GM12878 (cell line): ENCODE data around the gene BACE1-AS. TPM values are rescaled to one million over a fixed set of nuclear protein-coding genes. Genes with fewer than 3 reads are reported as not detected.

Experiments used
- ATAC-seq: fragments of 200-7000 bp; cut with Tn5 transposase; 3 replicates; pipeline ENCODE4 v1.9.1; 2020; ENCODE audit warnings: mild to moderate bottlenecking, moderate library complexity
- BruUV-seq: library from RNA; stranded (reverse); fragments of 400-500 nt; replicated peaks from 2 replicates; lab custom pipeline; 2021; lab: Mats Ljungman, UMichigan
- CTCF ChIA-PET: fragments of 300-600 bp; sonication (Branson Sonifier 250); formaldehyde crosslinking; extraction: SDS; loops from one replicate; lab custom pipeline; 2021; ENCODE audit warnings: inconsistent platforms; lab: Yijun Ruan, JAX
- POLR2A ChIA-PET: fragments of 350-600 bp; formaldehyde crosslinking; extraction: SDS; loops from one replicate; lab custom pipeline; 2021; ENCODE audit warnings: inconsistent platforms; lab: Charles Lee
- RAD21 ChIA-PET: fragments of 300-600 bp; sonication (Branson Sonifier 250); formaldehyde crosslinking; loops from one replicate; lab custom pipeline; 2023; ENCODE audit warnings: antibody characterized with exemption; ENCODE audit not compliant: unreplicated experiment; lab: Charles Lee
- SMC1A ChIA-PET: fragments of 300-600 bp; sonication (Branson Sonifier 250); formaldehyde crosslinking; loops from one replicate; lab custom pipeline; 2023; ENCODE audit not compliant: unreplicated experiment, uncharacterized antibody; lab: Charles Lee
- DNase-seq: peaks from one replicate; pipeline ENCODE4 v3.0.0-alpha.2; 2011; ENCODE audit warnings: low read depth, low spot score
- FAIRE-seq: peaks from 3 replicates; lab custom pipeline; 2011; peaks lifted over from hg19 to GRCh38; lab: Jason Lieb, UNC
- H2AFZ ChIP-seq: 2 replicates; pipeline ENCODE4 v1.6.0; 2011; ENCODE audit warnings: low read depth, low read length, control low read depth; ENCODE audit not compliant: control insufficient read depth
- H3K27ac ChIP-seq: 2 replicates; pipeline ENCODE4 v1.5.1; 2011; ENCODE audit warnings: control low read depth; ENCODE audit not compliant: control insufficient read depth, insufficient read depth
- H3K27me3 ChIP-seq, 2 experiments: replicated peaks in 1 of 2; 2 replicates each; pipeline versions ENCODE4 v1.6.0 to v1.6.1; 2011; ENCODE audit warnings: low read length in 1 of 2; ENCODE audit not compliant: control insufficient read depth in 2 of 2, insufficient read depth in 2 of 2
- H3K36me3 ChIP-seq, 2 experiments: 2 replicates each; pipeline ENCODE4 v1.5.1; 2011; ENCODE audit warnings: low read length in 1 of 2; ENCODE audit not compliant: control insufficient read depth in 2 of 2, insufficient read depth in 2 of 2
- H3K4me1 ChIP-seq: 2 replicates; pipeline ENCODE4 v1.6.1; 2011; ENCODE audit warnings: mild to moderate bottlenecking, low read length, moderate library complexity, mixed read lengths; ENCODE audit not compliant: control insufficient read depth, insufficient read depth
- H3K4me2 ChIP-seq: 2 replicates; pipeline ENCODE4 v1.6.0; 2011; ENCODE audit warnings: control low read depth; ENCODE audit not compliant: control insufficient read depth, insufficient read depth
- H3K4me3 ChIP-seq: fragments of 200-600 bp; sonication (generic); 2 replicates; pipeline ENCODE4 v1.5.1; 2016
- H3K79me2 ChIP-seq: 2 replicates; pipeline ENCODE4 v1.6.0; 2011; ENCODE audit warnings: low read length; ENCODE audit not compliant: control insufficient read depth, insufficient read depth
- H3K9ac ChIP-seq: 2 replicates; pipeline ENCODE4 v1.8.0; 2011; ENCODE audit warnings: low read length, control low read depth, mixed read lengths; ENCODE audit not compliant: control insufficient read depth, insufficient read depth
- H3K9me3 ChIP-seq: replicated peaks from 3 replicates; pipeline ENCODE4 v1.5.1; 2011; ENCODE audit warnings: mild to moderate bottlenecking, low read length; ENCODE audit not compliant: control insufficient read depth, insufficient read depth
- H4K20me1 ChIP-seq: 2 replicates; pipeline ENCODE4 v1.6.0; 2011; ENCODE audit not compliant: control insufficient read depth, insufficient read depth
- CEBPB ChIP-seq, 2 experiments: fragments of 150-350 bp in 1 of 2; IDR thresholded peaks; 2 replicates each; pipeline ENCODE4 v1.6.1; 2012 to 2014; ENCODE audit warnings: low read depth in 2 of 2, low read length in 2 of 2, borderline replicate concordance in 1 of 2, inconsistent platforms in 1 of 2
- CREM ChIP-seq: IDR thresholded peaks from 2 replicates; pipeline ENCODE4 v1.6.1; 2014; ENCODE audit warnings: antibody characterized with exemption, low read depth
- DPF2 ChIP-seq: fragments of 450-650 bp; IDR thresholded peaks from 2 replicates; pipeline ENCODE4 v1.6.1; 2017; ENCODE audit warnings: mild to moderate bottlenecking
- SPI1 ChIP-seq: IDR thresholded peaks from 2 replicates; pipeline ENCODE4 v1.6.1; 2011; ENCODE audit warnings: low read depth, mild to moderate bottlenecking, low read length, moderate library complexity, borderline replicate concordance; ENCODE audit not compliant: insufficient read depth
- WGBS: methylation state at CpG from one replicate; pipeline ENCODE4 v1.1.6; 2016; ENCODE audit warnings: low lambda C conversion rate; ENCODE audit not compliant: insufficient replicate concordance, insufficient coverage; ENCODE audit errors: missing lambda C conversion rate; 5-methylcytosine and 5-hydroxymethylcytosine counted together
- in situ Hi-C: fragments of 300-500 bp; cut with MboI; formaldehyde crosslinking; loops from 9 replicates; pipeline ENCODE4 v1.14.3; 2018; ENCODE audit warnings: mixed read lengths
- intact Hi-C: fragments of 100-400 bp; cut with micrococcal nuclease; formaldehyde crosslinking; loops from one replicate; pipeline ENCODE4 v1.14.2; 2022; ENCODE audit not compliant: unreplicated experiment
- polyA plus RNA-seq, 11 experiments: library from polyadenylated mRNA; depleted of rRNA in 4 of 11; unstranded in 6 of 11; stranded (reverse) in 5 of 11; fragments of >200 nt; fragmentation: Nextera tagmentation in 4 of 11; fragmentation: Illumina TruSeq in 1 of 11; extraction: Ambion mirVana in 4 of 11; extraction: Trizol in 1 of 11; gene quantifications; 1 replicate in 1 of 11; 2 replicates in 10 of 11; pipeline versions ENCODE4 v1.2.1 to v1.2.3, GENCODE V29; 2011 to 2016; ENCODE audit warnings: inconsistent platforms in 2 of 11, missing spikeins in 2 of 11, low read depth in 1 of 11
- total RNA-seq, 4 experiments: library from RNA; depleted of rRNA in 3 of 4; stranded (reverse); fragments of >200 nt in 3 of 4; fragmentation: Illumina TruSeq in 1 of 4; extraction: Trizol in 1 of 4; gene quantifications; 2 replicates each; pipeline versions ENCODE4 v1.2.1 to v1.2.3, GENCODE V29; 2013 to 2021
- TF ChIP-seq, protein P1 (sequence below): fragments of 450-650 bp; IDR thresholded peaks from 2 replicates; pipeline ENCODE4 v1.6.1; 2016; ENCODE audit warnings: mild to moderate bottlenecking

The BACE1-AS gene
- total and polyA plus RNA-seq, 10 of the 15 experiments (the other 5 are each of a cell fraction or from before 2014, with no cell fraction given) = 2.0 to 6.7 (median 3.9) TPM

GRCh38 chr11:117299351-117300282, 8.5 kb downstream of the BACE1-AS start:
- in situ Hi-C loops = no loop called here
- Histone ChIP-seq H3K4me3 (no peak overlapping the region), H3K9ac (no peak overlapping the region), H2AFZ (no peak overlapping the region), H3K36me3 (no peaks in the 10 kb centered on the region), H4K20me1 (no peaks in the 10 kb centered on the region), H3K27me3 (no peaks in the 10 kb centered on the region), H3K27ac (no peak overlapping the region), H3K4me2 (no peak overlapping the region), H3K9me3 (no peaks in the 10 kb centered on the region), H3K4me1 (no peaks in the 10 kb centered on the region), H3K79me2 (no peaks in the 10 kb centered on the region)
- SMC1A ChIA-PET = no interaction called here
- intact Hi-C loops = no loop called here
- POLR2A ChIA-PET = no interaction called here
- DNase-seq (no peak), FAIRE-seq (no peak), ATAC-seq (peak; percentile 40)
- CTCF ChIA-PET = no interaction called here
- WGBS = 48% methylated on average over 7 of the region's 12 CpGs
- TF ChIP-seq SPI1 = no peak
- no peak for TF ChIP-seq CEBPB (IDR thresholded peaks at IDR 0.05; ENCODE audit: borderline replicate concordance in 1 of 2, low read depth in 2 of 2, low read length in 2 of 2)
- no peak for TF ChIP-seq CREM
- RAD21 ChIA-PET = no interaction called here
- BruUV-seq = no TSS peak

- FAIRE-seq = no peak
- ChIA-PET RAD21 (no interaction called here), CTCF (no interaction called here), POLR2A (no interaction called here), SMC1A (no interaction called here)
- peak; percentile 58 for ATAC-seq
- Histone ChIP-seq H3K79me2 (no peaks in the 10 kb centered on the region), H3K9me3 (no peaks in the 10 kb centered on the region), H3K9ac (no peak overlapping the region), H3K36me3 (no peaks in the 10 kb centered on the region), H3K27me3 (peaks cover 2% of the 10 kb centered on the region in 2 experiments; a peak in 1 of 4 replicates), H3K4me3 (no peak overlapping the region), H3K4me2 (no peak overlapping the region), H3K27ac (no peak overlapping the region), H2AFZ (no peak overlapping the region), H3K4me1 (no peaks in the 10 kb centered on the region), H4K20me1 (no peaks in the 10 kb centered on the region)
- 51% methylated on average over 17 of the region's 17 CpGs for WGBS
- no peak for DNase-seq
- no TSS peak for BruUV-seq
- TF ChIP-seq DPF2 = no peak
- TF ChIP-seq, protein P1, sequence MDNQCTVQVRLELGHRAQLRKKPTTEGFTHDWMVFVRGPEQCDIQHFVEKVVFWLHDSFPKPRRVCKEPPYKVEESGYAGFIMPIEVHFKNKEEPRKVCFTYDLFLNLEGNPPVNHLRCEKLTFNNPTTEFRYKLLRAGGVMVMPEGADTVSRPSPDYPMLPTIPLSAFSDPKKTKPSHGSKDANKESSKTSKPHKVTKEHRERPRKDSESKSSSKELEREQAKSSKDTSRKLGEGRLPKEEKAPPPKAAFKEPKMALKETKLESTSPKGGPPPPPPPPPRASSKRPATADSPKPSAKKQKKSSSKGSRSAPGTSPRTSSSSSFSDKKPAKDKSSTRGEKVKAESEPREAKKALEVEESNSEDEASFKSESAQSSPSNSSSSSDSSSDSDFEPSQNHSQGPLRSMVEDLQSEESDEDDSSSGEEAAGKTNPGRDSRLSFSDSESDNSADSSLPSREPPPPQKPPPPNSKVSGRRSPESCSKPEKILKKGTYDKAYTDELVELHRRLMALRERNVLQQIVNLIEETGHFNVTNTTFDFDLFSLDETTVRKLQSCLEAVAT = peak; percentile 80
- intact Hi-C loops (no loop called here), in situ Hi-C loops (no loop called here)
Observed at GRCh38 chr11:117300283-117300663, 9.1 kb downstream of the BACE1-AS start.
